HepG2 (cell line): ENCODE results near the gene CTDSP2. TPM values are rescaled to one million over a fixed set of nuclear protein-coding genes. Genes with fewer than 3 reads are reported as not detected.

Source experiments
- HIVEP1 ChIP-seq: sonication (generic); formaldehyde crosslinking; IDR thresholded peaks from 2 replicates; pipeline ENCODE4 v1.4.0; 2020; ENCODE audit warnings: mild to moderate bottlenecking, missing genetic modification reagents
- NFE2L2 ChIP-seq: fragments of 150-350 bp; IDR thresholded peaks from 2 replicates; pipeline ENCODE4 v1.6.1; 2014; ENCODE audit warnings: low read length
- SAP130 ChIP-seq: IDR thresholded peaks from 2 replicates; pipeline ENCODE4 v1.6.1; 2016; ENCODE audit warnings: low read depth
- SMARCE1 ChIP-seq: fragments of 450-650 bp; IDR thresholded peaks from 2 replicates; pipeline ENCODE4 v1.6.1; 2017; ENCODE audit warnings: borderline replicate concordance
- XRCC5 ChIP-seq: fragments of 200-400 bp; formaldehyde crosslinking; optimal IDR thresholded peaks from 2 replicates; pipeline ENCODE3; 2017; ENCODE audit warnings: mild to moderate bottlenecking, low read length
- ZBTB43 ChIP-seq: sonication (generic); formaldehyde crosslinking; conservative IDR thresholded peaks from 2 replicates; pipeline ENCODE4 v1.4.0; 2020; ENCODE audit warnings: missing genetic modification reagents
- ZNF101 ChIP-seq: sonication (generic); formaldehyde crosslinking; IDR thresholded peaks from 2 replicates; pipeline ENCODE4 v1.4.0; 2020; ENCODE audit warnings: mild to moderate bottlenecking, low read depth, missing genetic modification reagents, borderline replicate concordance
- ZNF121 ChIP-seq: sonication (generic); formaldehyde crosslinking; IDR thresholded peaks from 2 replicates; pipeline ENCODE4 v1.5.0; 2020; ENCODE audit warnings: mild to moderate bottlenecking, missing genetic modification reagents
- ZNF350 ChIP-seq: sonication (generic); formaldehyde crosslinking; IDR thresholded peaks from 2 replicates; pipeline ENCODE4 v1.4.0; 2020; ENCODE audit warnings: mild to moderate bottlenecking, low read depth, missing genetic modification reagents, borderline replicate concordance
- ZNF75D ChIP-seq: sonication (generic); formaldehyde crosslinking; IDR thresholded peaks from 2 replicates; pipeline ENCODE4 v1.8.1; 2023; ENCODE audit warnings: missing genetic modification reagents, mild to moderate bottlenecking, borderline replicate concordance
- ZNF883 ChIP-seq: sonication (generic); formaldehyde crosslinking; IDR thresholded peaks from 2 replicates; pipeline ENCODE4 v1.5.1; 2020; ENCODE audit warnings: mild to moderate bottlenecking, missing genetic modification reagents; ENCODE audit errors: not compliant biosample characterization
- ZZZ3 ChIP-seq: sonication (generic); formaldehyde crosslinking; IDR thresholded peaks from 2 replicates; pipeline ENCODE4 v1.4.0; 2020; ENCODE audit warnings: missing genetic modification reagents, mild to moderate bottlenecking, borderline replicate concordance
- polyA plus RNA-seq, 8 experiments: library from polyadenylated mRNA; depleted of rRNA in 3 of 8; stranded (reverse) in 7 of 8; unstranded in 1 of 8; fragments of >200 nt; fragmentation: Illumina TruSeq in 4 of 8; extraction: Trizol in 4 of 8; gene quantifications; 2 replicates each; pipeline versions ENCODE4 v1.2.1 to v1.2.3, GENCODE V29; 2011 to 2016; ENCODE audit warnings: low read depth in 4 of 8, missing spikeins in 1 of 8, mixed read lengths in 1 of 8; ENCODE audit not compliant: insufficient read depth in 1 of 8
- total RNA-seq, 5 experiments: library from RNA; depleted of rRNA; stranded (reverse); fragments of >200 nt; fragmentation: Illumina TruSeq; extraction: Trizol; gene quantifications; 2 replicates each; pipeline ENCODE4 v1.2.3, GENCODE V29; 2016; ENCODE audit warnings: low read depth in 1 of 5
- TF ChIP-seq, protein P1 (sequence below): sonication (generic); formaldehyde crosslinking; IDR thresholded peaks from 2 replicates; pipeline ENCODE4 v1.4.0; 2020; ENCODE audit warnings: missing genetic modification reagents, low read depth, mild to moderate bottlenecking, borderline replicate concordance
- TF ChIP-seq, protein P2 (sequence below): sonication (generic); formaldehyde crosslinking; IDR thresholded peaks from 2 replicates; pipeline ENCODE4 v1.4.0; 2020; ENCODE audit warnings: missing genetic modification reagents
- TF ChIP-seq, protein P3 (sequence below): sonication (generic); formaldehyde crosslinking; IDR thresholded peaks from 2 replicates; pipeline ENCODE4 v1.4.0; 2020; ENCODE audit warnings: low read depth, mild to moderate bottlenecking, missing genetic modification reagents
- TF ChIP-seq, protein P4 (sequence below): sonication (generic); formaldehyde crosslinking; IDR thresholded peaks from 2 replicates; pipeline ENCODE4 v1.4.0; 2020; ENCODE audit warnings: missing genetic modification reagents

The CTDSP2 gene
- total and polyA plus RNA-seq, 2 of the 13 experiments (the other 11 are each of a cell fraction or from before 2014, with no cell fraction given) = 38.1 to 82.5 TPM

- TF ChIP-seq ZNF883 (CRISPR knock-in tag) (no peak), ZNF75D (no peak), ZNF350 (CRISPR knock-in tag) (no peak; the same call in 1 of the 2 replicates), HIVEP1 (CRISPR knock-in tag) (peak; percentile 94), ZBTB43 (no peak), ZZZ3 (CRISPR knock-in tag) (no peak), NFE2L2 (no peak), SAP130 (CRISPR knock-in tag) (peak; percentile 94), XRCC5 (no peak), ZNF101 (no peak), SMARCE1 (no peak), ZNF121 (CRISPR knock-in tag) (no peak)
- TF ChIP-seq, protein P1, sequence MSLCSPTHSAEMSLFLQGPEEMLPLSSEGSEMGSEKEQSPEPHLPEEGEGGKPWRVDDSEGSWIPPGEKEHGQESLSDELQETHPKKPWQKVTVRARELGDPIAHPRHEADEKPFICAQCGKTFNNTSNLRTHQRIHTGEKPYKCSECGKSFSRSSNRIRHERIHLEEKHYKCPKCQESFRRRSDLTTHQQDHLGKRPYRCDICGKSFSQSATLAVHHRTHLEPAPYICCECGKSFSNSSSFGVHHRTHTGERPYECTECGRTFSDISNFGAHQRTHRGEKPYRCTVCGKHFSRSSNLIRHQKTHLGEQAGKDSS (CRISPR knock-in tag) = no peak
- TF ChIP-seq, protein P2, sequence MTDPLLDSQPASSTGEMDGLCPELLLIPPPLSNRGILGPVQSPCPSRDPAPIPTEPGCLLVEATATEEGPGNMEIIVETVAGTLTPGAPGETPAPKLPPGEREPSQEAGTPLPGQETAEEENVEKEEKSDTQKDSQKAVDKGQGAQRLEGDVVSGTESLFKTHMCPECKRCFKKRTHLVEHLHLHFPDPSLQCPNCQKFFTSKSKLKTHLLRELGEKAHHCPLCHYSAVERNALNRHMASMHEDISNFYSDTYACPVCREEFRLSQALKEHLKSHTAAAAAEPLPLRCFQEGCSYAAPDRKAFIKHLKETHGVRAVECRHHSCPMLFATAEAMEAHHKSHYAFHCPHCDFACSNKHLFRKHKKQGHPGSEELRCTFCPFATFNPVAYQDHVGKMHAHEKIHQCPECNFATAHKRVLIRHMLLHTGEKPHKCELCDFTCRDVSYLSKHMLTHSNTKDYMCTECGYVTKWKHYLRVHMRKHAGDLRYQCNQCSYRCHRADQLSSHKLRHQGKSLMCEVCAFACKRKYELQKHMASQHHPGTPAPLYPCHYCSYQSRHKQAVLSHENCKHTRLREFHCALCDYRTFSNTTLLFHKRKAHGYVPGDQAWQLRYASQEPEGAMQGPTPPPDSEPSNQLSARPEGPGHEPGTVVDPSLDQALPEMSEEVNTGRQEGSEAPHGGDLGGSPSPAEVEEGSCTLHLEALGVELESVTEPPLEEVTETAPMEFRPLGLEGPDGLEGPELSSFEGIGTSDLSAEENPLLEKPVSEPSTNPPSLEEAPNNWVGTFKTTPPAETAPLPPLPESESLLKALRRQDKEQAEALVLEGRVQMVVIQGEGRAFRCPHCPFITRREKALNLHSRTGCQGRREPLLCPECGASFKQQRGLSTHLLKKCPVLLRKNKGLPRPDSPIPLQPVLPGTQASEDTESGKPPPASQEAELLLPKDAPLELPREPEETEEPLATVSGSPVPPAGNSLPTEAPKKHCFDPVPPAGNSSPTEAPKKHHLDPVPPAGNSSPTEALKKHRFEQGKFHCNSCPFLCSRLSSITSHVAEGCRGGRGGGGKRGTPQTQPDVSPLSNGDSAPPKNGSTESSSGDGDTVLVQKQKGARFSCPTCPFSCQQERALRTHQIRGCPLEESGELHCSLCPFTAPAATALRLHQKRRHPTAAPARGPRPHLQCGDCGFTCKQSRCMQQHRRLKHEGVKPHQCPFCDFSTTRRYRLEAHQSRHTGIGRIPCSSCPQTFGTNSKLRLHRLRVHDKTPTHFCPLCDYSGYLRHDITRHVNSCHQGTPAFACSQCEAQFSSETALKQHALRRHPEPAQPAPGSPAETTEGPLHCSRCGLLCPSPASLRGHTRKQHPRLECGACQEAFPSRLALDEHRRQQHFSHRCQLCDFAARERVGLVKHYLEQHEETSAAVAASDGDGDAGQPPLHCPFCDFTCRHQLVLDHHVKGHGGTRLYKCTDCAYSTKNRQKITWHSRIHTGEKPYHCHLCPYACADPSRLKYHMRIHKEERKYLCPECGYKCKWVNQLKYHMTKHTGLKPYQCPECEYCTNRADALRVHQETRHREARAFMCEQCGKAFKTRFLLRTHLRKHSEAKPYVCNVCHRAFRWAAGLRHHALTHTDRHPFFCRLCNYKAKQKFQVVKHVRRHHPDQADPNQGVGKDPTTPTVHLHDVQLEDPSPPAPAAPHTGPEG = no peak; the same call in 1 of the 2 replicates
- TF ChIP-seq, protein P3, sequence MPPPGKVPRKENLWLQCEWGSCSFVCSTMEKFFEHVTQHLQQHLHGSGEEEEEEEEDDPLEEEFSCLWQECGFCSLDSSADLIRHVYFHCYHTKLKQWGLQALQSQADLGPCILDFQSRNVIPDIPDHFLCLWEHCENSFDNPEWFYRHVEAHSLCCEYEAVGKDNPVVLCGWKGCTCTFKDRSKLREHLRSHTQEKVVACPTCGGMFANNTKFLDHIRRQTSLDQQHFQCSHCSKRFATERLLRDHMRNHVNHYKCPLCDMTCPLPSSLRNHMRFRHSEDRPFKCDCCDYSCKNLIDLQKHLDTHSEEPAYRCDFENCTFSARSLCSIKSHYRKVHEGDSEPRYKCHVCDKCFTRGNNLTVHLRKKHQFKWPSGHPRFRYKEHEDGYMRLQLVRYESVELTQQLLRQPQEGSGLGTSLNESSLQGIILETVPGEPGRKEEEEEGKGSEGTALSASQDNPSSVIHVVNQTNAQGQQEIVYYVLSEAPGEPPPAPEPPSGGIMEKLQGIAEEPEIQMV (CRISPR knock-in tag) = no peak
- TF ChIP-seq, protein P4, sequence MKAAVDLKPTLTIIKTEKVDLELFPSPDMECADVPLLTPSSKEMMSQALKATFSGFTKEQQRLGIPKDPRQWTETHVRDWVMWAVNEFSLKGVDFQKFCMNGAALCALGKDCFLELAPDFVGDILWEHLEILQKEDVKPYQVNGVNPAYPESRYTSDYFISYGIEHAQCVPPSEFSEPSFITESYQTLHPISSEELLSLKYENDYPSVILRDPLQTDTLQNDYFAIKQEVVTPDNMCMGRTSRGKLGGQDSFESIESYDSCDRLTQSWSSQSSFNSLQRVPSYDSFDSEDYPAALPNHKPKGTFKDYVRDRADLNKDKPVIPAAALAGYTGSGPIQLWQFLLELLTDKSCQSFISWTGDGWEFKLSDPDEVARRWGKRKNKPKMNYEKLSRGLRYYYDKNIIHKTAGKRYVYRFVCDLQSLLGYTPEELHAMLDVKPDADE (CRISPR knock-in tag) = peak; percentile 44; the same call in 1 of the 2 replicates
Observed at GRCh38 chr12:57845478-57846284, 848 bp downstream of the CTDSP2 start (continued).
